Kidney tubule cell (primary cell): ENCODE results near the gene RANBP10.
"Not testable (repeated sequence)": the region's sequence is repeated elsewhere in the genome, so short reads cannot be mapped to it uniquely, and the experiment has no call there.

Source experiments
- DNase-seq: peaks from one replicate; pipeline ENCODE4 v3.0.0-alpha.2; 2018; ENCODE audit warnings: low spot score

RANBP10 gene

GRCh38 chr16:67779256-67780014, 26.9 kb downstream of the RANBP10 start:
- DNase-seq = peak; percentile 52

- DNase-seq = no peak
Measured at GRCh38 chr16:67775273-67775672, 31.1 kb downstream of the RANBP10 start.

- no peak for DNase-seq
Measured at GRCh38 chr16:67774457-67774853, 31.9 kb downstream of the RANBP10 start.

GRCh38 chr16:67773569-67774456, 32.5 kb downstream of the RANBP10 start:
- DNase-seq = no peak

- no peak for DNase-seq
Measured at GRCh38 chr16:67773099-67773498, 33.3 kb downstream of the RANBP10 start.

- DNase-seq = no peak
Measured at GRCh38 chr16:67770346-67770991, 35.9 kb downstream of the RANBP10 start.

GRCh38 chr16:67767953-67768352, 38.4 kb downstream of the RANBP10 start:
- DNase-seq = peak; percentile 34

- no peak for DNase-seq
Measured at GRCh38 chr16:67766291-67766690, 40.1 kb downstream of the RANBP10 start.

GRCh38 chr16:67764158-67764667, 42.1 kb downstream of the RANBP10 start:
- DNase-seq = no peak

- no peak for DNase-seq
Measured at GRCh38 chr16:67763066-67763465, 43.3 kb downstream of the RANBP10 start.

- DNase-seq = no peak
Measured at GRCh38 chr16:67762385-67762784, 44.0 kb downstream of the RANBP10 start.

GRCh38 chr16:67761924-67762323, 44.4 kb downstream of the RANBP10 start:
- no peak for DNase-seq

GRCh38 chr16:67760956-67761230, 45.5 kb downstream of the RANBP10 start:
- DNase-seq = no peak

- no peak for DNase-seq
Measured at GRCh38 chr16:67760206-67760955, 46.0 kb downstream of the RANBP10 start.

GRCh38 chr16:67758966-67759365, 47.4 kb downstream of the RANBP10 start:
- no peak for DNase-seq

GRCh38 chr16:67758006-67758405, 48.4 kb downstream of the RANBP10 start:
- DNase-seq = no peak

- no peak for DNase-seq
Measured at GRCh38 chr16:67752641-67753040, 53.7 kb downstream of the RANBP10 start.

- not testable (repeated sequence) for DNase-seq
Measured at GRCh38 chr16:67751331-67751730, 55.0 kb downstream of the RANBP10 start.

- no peak for DNase-seq
Measured at GRCh38 chr16:67750466-67750865, 55.9 kb downstream of the RANBP10 start.

- no peak for DNase-seq
Measured at GRCh38 chr16:67749436-67750078, 56.8 kb downstream of the RANBP10 start.

- DNase-seq = no peak
Measured at GRCh38 chr16:67748834-67749233, 57.5 kb downstream of the RANBP10 start.
